Neural cell (in vitro differentiated cells): ENCODE results near the gene GRID1. TPM values are rescaled to one million over a fixed set of nuclear protein-coding genes. Genes with fewer than 3 reads are reported as not detected.

Source experiments
- H2AFZ ChIP-seq: fragments of 200-600, 300-800 bp; sonication (generic), shearing (Covaris generic); 2 replicates; pipeline ENCODE4 v1.6.0; 2014; ENCODE audit warnings: low read depth, mild to moderate bottlenecking, antibody characterized with exemption, low read length, moderate library complexity
- H3F3A ChIP-seq: fragments of 200-600 bp; shearing (Covaris generic); 2 replicates; pipeline ENCODE4 v1.6.1; 2016; ENCODE audit warnings: mild to moderate bottlenecking, moderate library complexity, mixed read lengths, antibody characterized with exemption, low read length; ENCODE audit not compliant: insufficient read depth, poor library complexity, severe bottlenecking
- H3K27ac ChIP-seq: fragments of 200-600, 300-800 bp; sonication (generic), shearing (Covaris generic); 2 replicates; pipeline ENCODE4 v1.5.1; 2014; ENCODE audit warnings: mild to moderate bottlenecking, low read length, moderate library complexity
- H3K27me3 ChIP-seq: fragments of 300-800, 200-600 bp; sonication (generic), shearing (Covaris generic); 2 replicates; pipeline ENCODE4 v1.6.0; 2014; ENCODE audit warnings: mild to moderate bottlenecking, low read depth, low read length, moderate library complexity; ENCODE audit not compliant: insufficient read depth
- H3K36me3 ChIP-seq: fragments of 300-800, 200-600 bp; sonication (generic), shearing (Covaris generic); 2 replicates; pipeline ENCODE4 v1.5.1; 2014; ENCODE audit warnings: mild to moderate bottlenecking, antibody characterized with exemption, low read length, moderate library complexity; ENCODE audit not compliant: insufficient read depth
- H3K4me2 ChIP-seq: fragments of 300-800, 200-600 bp; sonication (generic), shearing (Covaris generic); 2 replicates; pipeline ENCODE4 v1.6.0; 2014; ENCODE audit warnings: mild to moderate bottlenecking, low read length
- H3K4me3 ChIP-seq: fragments of 300-800, 200-600 bp; sonication (generic), shearing (Covaris generic); 2 replicates; pipeline ENCODE4 v1.5.1; 2014; ENCODE audit warnings: mild to moderate bottlenecking, low read length, moderate library complexity
- H3K79me2 ChIP-seq: fragments of 200-600 bp; shearing (Covaris generic); replicated peaks from 2 replicates; pipeline ENCODE4 v1.6.0; 2014; ENCODE audit warnings: mild to moderate bottlenecking, low read length, moderate library complexity; ENCODE audit not compliant: insufficient read depth
- H3K9ac ChIP-seq: fragments of 300-800, 200-600 bp; sonication (generic), shearing (Covaris generic); 2 replicates; pipeline ENCODE4 v1.6.1; 2016; ENCODE audit warnings: mild to moderate bottlenecking, low read length, mixed read lengths
- H3K9me2 ChIP-seq: fragments of 200-600 bp; shearing (Covaris generic); 2 replicates; pipeline ENCODE4 v1.6.1; 2016; ENCODE audit warnings: mild to moderate bottlenecking, low read length, mixed read lengths; ENCODE audit not compliant: insufficient read depth
- H3K9me3 ChIP-seq: fragments of 200-600, 300-800 bp; sonication (generic), shearing (Covaris generic); 2 replicates; pipeline ENCODE4 v1.6.1; 2016; ENCODE audit warnings: mild to moderate bottlenecking, mixed run types, low read length, moderate library complexity, mixed read lengths
- H4K20me1 ChIP-seq: fragments of 200-600 bp; shearing (Covaris generic); 2 replicates; pipeline ENCODE4 v1.6.1; 2016; ENCODE audit warnings: mild to moderate bottlenecking, mixed run types; ENCODE audit not compliant: insufficient read depth
- EP300 ChIP-seq: fragments of 450-650 bp; conservative IDR thresholded peaks from 2 replicates; pipeline ENCODE4 v1.6.1; 2014; ENCODE audit warnings: antibody characterized with exemption, mild to moderate bottlenecking, moderate library complexity; ENCODE audit not compliant: poor library complexity, severe bottlenecking
- EZH2 ChIP-seq: fragments of 200-600, 300-800 bp; shearing (Covaris generic), sonication (generic); IDR thresholded peaks from 2 replicates; pipeline ENCODE4 v1.6.1; 2014; ENCODE audit warnings: antibody characterized with exemption, low read length, borderline replicate concordance, mild to moderate bottlenecking; ENCODE audit not compliant: insufficient read depth, poor library complexity, severe bottlenecking
- MXI1 ChIP-seq: fragments of 450-650 bp; conservative IDR thresholded peaks from 2 replicates; pipeline ENCODE4 v1.6.1; 2014; ENCODE audit warnings: antibody characterized with exemption, mild to moderate bottlenecking; ENCODE audit not compliant: poor library complexity, severe bottlenecking
- POLR2AphosphoS5 ChIP-seq: IDR thresholded peaks from 2 replicates; pipeline ENCODE4 v1.6.1; 2012
- RAD21 ChIP-seq: fragments of 450-650 bp; conservative IDR thresholded peaks from 2 replicates; pipeline ENCODE4 v1.6.1; 2014; ENCODE audit warnings: antibody characterized with exemption, mild to moderate bottlenecking, moderate library complexity
- SMC3 ChIP-seq: fragments of 450-650 bp; conservative IDR thresholded peaks from 2 replicates; pipeline ENCODE4 v1.6.1; 2014; ENCODE audit warnings: antibody characterized with exemption, mild to moderate bottlenecking, moderate library complexity; ENCODE audit not compliant: poor library complexity
- TAF1 ChIP-seq: IDR thresholded peaks from 2 replicates; pipeline ENCODE4 v1.6.1; 2012; ENCODE audit warnings: low read depth
- polyA plus RNA-seq: library from polyadenylated mRNA; depleted of rRNA; stranded (reverse); fragments of >200 nt; gene quantifications from 2 replicates; pipeline ENCODE4 v1.2.3, GENCODE V29; 2014
- TF ChIP-seq, protein P1 (sequence below): IDR thresholded peaks from 2 replicates; pipeline ENCODE4 v1.6.1; 2012; ENCODE audit warnings: borderline replicate concordance
- TF ChIP-seq, protein P2 (sequence below): fragments of 450-650 bp; IDR thresholded peaks from 2 replicates; pipeline ENCODE4 v1.5.1; 2014; ENCODE audit warnings: antibody characterized with exemption, mild to moderate bottlenecking, moderate library complexity; ENCODE audit not compliant: poor library complexity, severe bottlenecking

Gene GRID1
- polyA plus RNA-seq, 1 donor from 2014 or later = 7.3 TPM

DNA sequence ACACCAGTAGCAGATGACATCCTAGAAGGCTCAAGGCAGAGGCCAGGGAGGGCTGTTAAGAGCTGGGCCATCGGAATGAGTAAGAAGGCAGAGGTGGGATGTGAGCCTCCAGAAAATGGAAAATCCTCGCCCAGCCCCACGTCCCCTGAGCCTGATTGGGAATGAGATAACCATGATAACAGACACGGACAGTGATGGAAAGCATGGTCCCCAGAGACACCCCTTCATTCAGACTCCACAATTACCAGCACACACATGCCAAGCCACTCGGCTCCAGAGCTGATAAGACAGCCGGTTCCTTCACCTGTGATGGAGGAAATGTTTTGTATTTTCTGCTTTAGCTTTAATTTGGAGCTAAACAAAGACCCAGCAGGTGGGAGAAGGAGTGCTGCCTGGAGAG lies 106.0 kb downstream of the GRID1 start:
- Histone ChIP-seq H3K27me3 (no peaks in the 10 kb centered on the region), H3K79me2 (no peaks in the 10 kb centered on the region), H4K20me1 (no peaks in the 10 kb centered on the region), H3K4me3 (no peak overlapping the region), H2AFZ (no peak overlapping the region), H3K9ac (no peak overlapping the region), H3K9me3 (no peaks in the 10 kb centered on the region), H3K4me2 (no peak overlapping the region), H3K27ac (no peak overlapping the region), H3K36me3 (no peaks in the 10 kb centered on the region), H3K9me2 (no peaks in the 10 kb centered on the region), H3F3A (no peaks in the 10 kb centered on the region)
- no peak for TF ChIP-seq TAF1
- TF ChIP-seq, protein P1, sequence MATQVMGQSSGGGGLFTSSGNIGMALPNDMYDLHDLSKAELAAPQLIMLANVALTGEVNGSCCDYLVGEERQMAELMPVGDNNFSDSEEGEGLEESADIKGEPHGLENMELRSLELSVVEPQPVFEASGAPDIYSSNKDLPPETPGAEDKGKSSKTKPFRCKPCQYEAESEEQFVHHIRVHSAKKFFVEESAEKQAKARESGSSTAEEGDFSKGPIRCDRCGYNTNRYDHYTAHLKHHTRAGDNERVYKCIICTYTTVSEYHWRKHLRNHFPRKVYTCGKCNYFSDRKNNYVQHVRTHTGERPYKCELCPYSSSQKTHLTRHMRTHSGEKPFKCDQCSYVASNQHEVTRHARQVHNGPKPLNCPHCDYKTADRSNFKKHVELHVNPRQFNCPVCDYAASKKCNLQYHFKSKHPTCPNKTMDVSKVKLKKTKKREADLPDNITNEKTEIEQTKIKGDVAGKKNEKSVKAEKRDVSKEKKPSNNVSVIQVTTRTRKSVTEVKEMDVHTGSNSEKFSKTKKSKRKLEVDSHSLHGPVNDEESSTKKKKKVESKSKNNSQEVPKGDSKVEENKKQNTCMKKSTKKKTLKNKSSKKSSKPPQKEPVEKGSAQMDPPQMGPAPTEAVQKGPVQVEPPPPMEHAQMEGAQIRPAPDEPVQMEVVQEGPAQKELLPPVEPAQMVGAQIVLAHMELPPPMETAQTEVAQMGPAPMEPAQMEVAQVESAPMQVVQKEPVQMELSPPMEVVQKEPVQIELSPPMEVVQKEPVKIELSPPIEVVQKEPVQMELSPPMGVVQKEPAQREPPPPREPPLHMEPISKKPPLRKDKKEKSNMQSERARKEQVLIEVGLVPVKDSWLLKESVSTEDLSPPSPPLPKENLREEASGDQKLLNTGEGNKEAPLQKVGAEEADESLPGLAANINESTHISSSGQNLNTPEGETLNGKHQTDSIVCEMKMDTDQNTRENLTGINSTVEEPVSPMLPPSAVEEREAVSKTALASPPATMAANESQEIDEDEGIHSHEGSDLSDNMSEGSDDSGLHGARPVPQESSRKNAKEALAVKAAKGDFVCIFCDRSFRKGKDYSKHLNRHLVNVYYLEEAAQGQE = no peak
- TF ChIP-seq EZH2 = no peak
- no peak for TF ChIP-seq POLR2AphosphoS5
- TF ChIP-seq EP300 = no peak
- no peak for TF ChIP-seq RAD21
- TF ChIP-seq, protein P2, sequence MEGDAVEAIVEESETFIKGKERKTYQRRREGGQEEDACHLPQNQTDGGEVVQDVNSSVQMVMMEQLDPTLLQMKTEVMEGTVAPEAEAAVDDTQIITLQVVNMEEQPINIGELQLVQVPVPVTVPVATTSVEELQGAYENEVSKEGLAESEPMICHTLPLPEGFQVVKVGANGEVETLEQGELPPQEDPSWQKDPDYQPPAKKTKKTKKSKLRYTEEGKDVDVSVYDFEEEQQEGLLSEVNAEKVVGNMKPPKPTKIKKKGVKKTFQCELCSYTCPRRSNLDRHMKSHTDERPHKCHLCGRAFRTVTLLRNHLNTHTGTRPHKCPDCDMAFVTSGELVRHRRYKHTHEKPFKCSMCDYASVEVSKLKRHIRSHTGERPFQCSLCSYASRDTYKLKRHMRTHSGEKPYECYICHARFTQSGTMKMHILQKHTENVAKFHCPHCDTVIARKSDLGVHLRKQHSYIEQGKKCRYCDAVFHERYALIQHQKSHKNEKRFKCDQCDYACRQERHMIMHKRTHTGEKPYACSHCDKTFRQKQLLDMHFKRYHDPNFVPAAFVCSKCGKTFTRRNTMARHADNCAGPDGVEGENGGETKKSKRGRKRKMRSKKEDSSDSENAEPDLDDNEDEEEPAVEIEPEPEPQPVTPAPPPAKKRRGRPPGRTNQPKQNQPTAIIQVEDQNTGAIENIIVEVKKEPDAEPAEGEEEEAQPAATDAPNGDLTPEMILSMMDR = no peak
- no peak for TF ChIP-seq SMC3
- no peak for TF ChIP-seq MXI1

DNA sequence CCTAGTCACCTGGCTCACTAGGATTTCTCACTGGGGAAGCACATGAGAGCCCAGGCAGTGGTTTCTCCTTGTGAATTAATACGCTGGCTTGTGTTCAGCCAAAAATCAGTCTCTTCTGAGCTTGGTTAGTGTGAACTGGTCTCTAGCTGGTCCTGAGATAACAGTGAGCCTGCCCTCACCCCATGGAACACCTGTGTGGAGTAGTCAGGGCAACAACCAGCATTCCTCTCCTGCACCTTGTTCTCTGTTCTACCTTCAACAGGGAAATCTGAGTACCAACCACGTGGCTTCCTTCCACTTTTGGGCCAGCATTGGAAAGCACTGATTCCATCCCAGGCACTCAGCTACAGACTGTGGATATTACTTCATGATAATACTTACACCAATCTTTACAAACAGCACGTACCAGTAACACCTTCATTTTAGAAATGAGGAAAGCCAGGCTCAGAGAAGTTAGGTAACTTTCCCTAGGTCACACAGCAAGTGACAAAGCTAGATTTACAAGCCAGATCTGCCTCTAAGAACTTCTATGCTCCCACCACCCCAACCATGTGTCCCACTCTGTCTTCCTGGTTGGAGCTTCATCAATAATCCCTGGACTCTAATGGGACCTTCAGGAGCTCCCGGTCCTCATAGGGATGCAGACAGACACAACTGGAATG lies 106.6 kb downstream of the GRID1 start:
- H3K9ac ChIP-seq = no peak overlapping the region
- TF ChIP-seq, protein P1 = no peak
- TF ChIP-seq SMC3 = no peak
- no peak for TF ChIP-seq POLR2AphosphoS5
- TF ChIP-seq EZH2 = no peak
- TF ChIP-seq EP300 = no peak
- no peak for TF ChIP-seq TAF1
- no peak for TF ChIP-seq MXI1
- TF ChIP-seq, protein P2 = no peak
- TF ChIP-seq RAD21 = no peak
- H3K9me3 ChIP-seq = no peaks in the 10 kb centered on the region
- no peak overlapping the region for H3K4me3 ChIP-seq
- no peaks in the 10 kb centered on the region for H3F3A ChIP-seq
- no peaks in the 10 kb centered on the region for H3K27me3 ChIP-seq
- H3K36me3 ChIP-seq = no peaks in the 10 kb centered on the region
- no peak overlapping the region for H3K4me2 ChIP-seq
- H2AFZ ChIP-seq = no peak overlapping the region
- no peaks in the 10 kb centered on the region for H3K9me2 ChIP-seq
- no peak overlapping the region for H3K27ac ChIP-seq
- no peaks in the 10 kb centered on the region for H4K20me1 ChIP-seq
- no peaks in the 10 kb centered on the region for H3K79me2 ChIP-seq
